Thyroid gland (tissue), 4 donors: ENCODE measurements around the gene ETV5.

Source experiments
- POLR2A ChIP-seq, 2 donors: fragments of 450-650 bp; IDR thresholded peaks; one replicate each; pipeline ENCODE4 v1.6.1; 2017; ENCODE audit warnings: antibody characterized with exemption in 2 of 2, mild to moderate bottlenecking in 2 of 2, moderate library complexity in 1 of 2
- TF ChIP-seq, protein P1 (sequence below), 6 experiments: fragments of 200-600 bp in 3 of 6; fragments of 450-650 bp in 3 of 6; sonication (generic) in 3 of 6; IDR thresholded peaks; one replicate each; pipeline ENCODE4 v1.5.1; 2016 to 2019; ENCODE audit warnings: antibody characterized with exemption in 6 of 6, mild to moderate bottlenecking in 2 of 6, inconsistent platforms in 1 of 6, moderate library complexity in 1 of 6

DNA sequence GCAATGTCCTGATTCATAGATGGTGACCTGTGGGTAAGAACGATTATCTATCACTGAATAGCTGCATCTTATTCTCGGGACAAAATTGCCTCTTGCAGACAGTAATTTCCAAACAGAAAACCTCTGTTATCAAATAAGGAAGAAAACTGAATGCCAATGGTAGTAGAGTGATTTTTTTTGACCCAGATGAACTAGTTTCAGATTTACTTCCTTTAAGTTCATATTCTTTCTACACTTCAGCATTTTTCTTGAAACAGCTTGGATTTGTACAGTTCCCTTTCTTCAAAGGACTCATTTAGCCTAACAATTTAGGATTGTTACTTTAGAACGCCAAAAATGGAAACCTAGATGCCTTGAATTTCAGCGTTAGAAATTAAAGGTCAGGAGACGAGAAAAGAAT, 14.6 kb downstream of the ETV5 start:
- TF ChIP-seq, protein P1, sequence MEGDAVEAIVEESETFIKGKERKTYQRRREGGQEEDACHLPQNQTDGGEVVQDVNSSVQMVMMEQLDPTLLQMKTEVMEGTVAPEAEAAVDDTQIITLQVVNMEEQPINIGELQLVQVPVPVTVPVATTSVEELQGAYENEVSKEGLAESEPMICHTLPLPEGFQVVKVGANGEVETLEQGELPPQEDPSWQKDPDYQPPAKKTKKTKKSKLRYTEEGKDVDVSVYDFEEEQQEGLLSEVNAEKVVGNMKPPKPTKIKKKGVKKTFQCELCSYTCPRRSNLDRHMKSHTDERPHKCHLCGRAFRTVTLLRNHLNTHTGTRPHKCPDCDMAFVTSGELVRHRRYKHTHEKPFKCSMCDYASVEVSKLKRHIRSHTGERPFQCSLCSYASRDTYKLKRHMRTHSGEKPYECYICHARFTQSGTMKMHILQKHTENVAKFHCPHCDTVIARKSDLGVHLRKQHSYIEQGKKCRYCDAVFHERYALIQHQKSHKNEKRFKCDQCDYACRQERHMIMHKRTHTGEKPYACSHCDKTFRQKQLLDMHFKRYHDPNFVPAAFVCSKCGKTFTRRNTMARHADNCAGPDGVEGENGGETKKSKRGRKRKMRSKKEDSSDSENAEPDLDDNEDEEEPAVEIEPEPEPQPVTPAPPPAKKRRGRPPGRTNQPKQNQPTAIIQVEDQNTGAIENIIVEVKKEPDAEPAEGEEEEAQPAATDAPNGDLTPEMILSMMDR (IDR thresholded peaks at IDR 0.05), result no peak
- no peak for TF ChIP-seq POLR2A (IDR thresholded peaks at IDR 0.05)
